Measurements from ENCODE around the gene SNX18.
A peak's percentile ranks its signal among the peaks of the same experiment; 100 is the strongest.
"Not testable (repeated sequence)": the region's sequence is repeated elsewhere in the genome, so short reads cannot be mapped to it uniquely, and the experiment has no call there.

Gene SNX18

DNA sequence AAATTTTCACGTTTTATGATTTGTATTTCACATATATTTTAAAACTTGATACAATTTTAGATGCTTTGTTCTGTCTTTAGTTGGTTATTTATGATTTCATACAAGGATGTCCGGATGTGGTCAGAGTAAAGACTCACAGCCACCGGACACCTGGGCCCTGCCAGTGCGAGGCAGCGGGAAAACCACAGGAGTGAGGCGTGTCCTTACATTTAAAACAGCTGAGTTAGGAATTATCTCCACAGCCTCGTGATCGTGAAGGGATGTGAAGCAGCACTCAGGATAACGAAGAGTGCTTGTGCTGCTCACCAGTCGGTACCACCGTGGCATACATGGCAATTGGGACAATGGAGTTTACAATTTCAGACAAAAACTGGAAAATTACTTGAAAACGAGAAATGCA is 14.0 kb downstream of the SNX18 start:
- Histone ChIP-seq H3K27ac (ENCODE audit: low read length) (peak overlapping the region; percentile 5), H3K36me3 (ENCODE audit: control insufficient read depth in 1 of 2, insufficient read depth in 2 of 2, low read length in 2 of 2) (no peaks in the 10 kb centered on the region), H3K4me1 (ENCODE audit: control insufficient read depth in 1 of 2, insufficient read depth in 2 of 2, low read length in 2 of 2) (peaks cover 19 to 45% of the 10 kb centered on the region in 2 donors), H3K27me3 (ENCODE audit: low read depth, low read length) (no peaks in the 10 kb centered on the region), H3K9me3 (ENCODE audit: control insufficient read depth in 1 of 2, low read length in 2 of 2) (no peaks in the 10 kb centered on the region), H3K4me3 (ENCODE audit: low read depth in 1 of 2, low read length in 2 of 2) (no peak overlapping the region)

DNA sequence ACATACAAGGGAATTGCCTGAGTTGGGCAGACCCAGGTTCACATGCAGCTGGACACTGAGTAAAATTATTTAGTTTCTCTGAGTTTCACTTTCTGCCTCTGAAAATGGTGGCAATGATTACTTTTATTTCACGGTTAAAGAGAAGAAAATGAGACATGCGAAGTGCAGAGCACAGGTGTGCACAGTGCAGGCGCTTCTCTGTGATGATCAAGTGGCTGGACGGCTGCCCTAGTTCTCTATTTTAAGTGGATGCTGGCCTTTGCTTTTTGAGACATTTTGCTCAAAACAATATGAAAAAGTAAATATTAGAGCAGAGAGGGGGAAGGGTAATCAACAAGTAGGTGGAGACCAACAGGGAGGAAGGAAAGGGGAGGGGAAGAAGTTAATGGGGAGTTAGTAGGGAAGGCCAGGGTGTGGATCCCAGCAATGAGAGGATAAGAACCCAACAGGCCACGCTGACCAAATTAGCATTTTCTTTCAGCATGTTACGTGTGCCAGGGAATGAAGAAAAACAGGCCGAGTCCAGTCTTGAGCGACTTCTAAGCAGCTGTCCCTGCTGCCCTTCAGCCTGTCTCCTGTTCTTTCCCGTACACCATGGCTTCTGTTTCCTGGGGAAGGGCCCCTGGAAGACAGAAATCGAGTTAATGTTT is 16.1 kb downstream of the SNX18 start:
- Histone ChIP-seq H3K9me3 (ENCODE audit: control insufficient read depth in 1 of 2, low read length in 2 of 2) (no peaks in the 10 kb centered on the region), H3K4me1 (ENCODE audit: control insufficient read depth in 1 of 2, insufficient read depth in 2 of 2, low read length in 2 of 2) (peaks cover 19 to 43% of the 10 kb centered on the region in 2 donors), H3K27ac (ENCODE audit: low read length) (peak overlapping the region; percentile 82), H3K36me3 (ENCODE audit: control insufficient read depth in 1 of 2, insufficient read depth in 2 of 2, low read length in 2 of 2) (no peaks in the 10 kb centered on the region), H3K4me3 (ENCODE audit: low read depth in 1 of 2, low read length in 2 of 2) (peak overlapping the region in 1 of 2 donors; percentile 24), H3K27me3 (ENCODE audit: low read depth, low read length) (no peaks in the 10 kb centered on the region)

DNA sequence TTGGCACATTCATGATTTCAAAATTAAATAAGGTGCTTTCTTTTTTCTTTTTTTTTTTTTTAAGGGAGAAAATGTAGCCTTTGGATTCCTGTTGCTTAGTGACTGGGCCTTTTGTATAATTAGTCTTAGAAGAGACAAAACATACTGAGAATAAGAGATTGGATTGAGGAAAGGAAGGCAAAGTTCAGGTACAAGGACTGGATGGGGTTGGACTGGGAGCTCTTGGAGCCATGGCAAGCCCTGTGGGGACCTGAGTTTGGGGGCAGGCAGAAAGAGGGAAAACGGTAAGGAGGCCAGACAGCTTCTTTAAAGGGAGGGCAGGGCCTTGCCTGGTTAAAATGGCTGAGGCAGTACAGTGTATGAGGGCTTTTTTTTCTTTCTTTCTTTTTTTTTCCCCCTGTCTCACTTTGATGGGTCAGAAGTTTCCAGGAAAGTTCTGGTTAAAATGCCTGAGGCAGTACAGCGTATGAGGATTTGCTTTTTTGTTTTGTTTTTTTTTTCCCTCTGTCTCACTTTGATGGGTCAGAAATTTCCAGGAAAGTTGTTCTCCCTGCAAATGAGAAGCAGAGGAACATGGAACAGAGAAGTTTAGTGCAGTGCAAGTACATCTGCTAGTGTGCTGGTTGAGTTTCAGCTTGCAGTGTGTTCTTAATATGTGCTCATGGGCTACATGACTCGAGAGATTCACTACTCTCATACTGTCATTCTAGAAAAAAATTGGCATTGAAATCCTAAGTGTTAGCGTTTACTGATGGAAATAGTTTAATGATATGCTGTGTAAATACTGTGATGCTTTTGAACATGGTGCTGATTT is 16.8 kb downstream of the SNX18 start:
- no peaks in the 10 kb centered on the region for H3K27me3 ChIP-seq (ENCODE audit: low read depth, low read length)
- H3K27ac ChIP-seq (ENCODE audit: low read length): peak overlapping the region; percentile 82
- peaks cover 19 to 43% of the 10 kb centered on the region in 2 donors for H3K4me1 ChIP-seq (ENCODE audit: control insufficient read depth in 1 of 2, insufficient read depth in 2 of 2, low read length in 2 of 2)
- peak overlapping the region in 1 of 2 donors; percentile 24 for H3K4me3 ChIP-seq (ENCODE audit: low read depth in 1 of 2, low read length in 2 of 2)
- H3K9me3 ChIP-seq (ENCODE audit: control insufficient read depth in 1 of 2, low read length in 2 of 2): no peaks in the 10 kb centered on the region
- H3K36me3 ChIP-seq (ENCODE audit: control insufficient read depth in 1 of 2, insufficient read depth in 2 of 2, low read length in 2 of 2): no peaks in the 10 kb centered on the region

DNA sequence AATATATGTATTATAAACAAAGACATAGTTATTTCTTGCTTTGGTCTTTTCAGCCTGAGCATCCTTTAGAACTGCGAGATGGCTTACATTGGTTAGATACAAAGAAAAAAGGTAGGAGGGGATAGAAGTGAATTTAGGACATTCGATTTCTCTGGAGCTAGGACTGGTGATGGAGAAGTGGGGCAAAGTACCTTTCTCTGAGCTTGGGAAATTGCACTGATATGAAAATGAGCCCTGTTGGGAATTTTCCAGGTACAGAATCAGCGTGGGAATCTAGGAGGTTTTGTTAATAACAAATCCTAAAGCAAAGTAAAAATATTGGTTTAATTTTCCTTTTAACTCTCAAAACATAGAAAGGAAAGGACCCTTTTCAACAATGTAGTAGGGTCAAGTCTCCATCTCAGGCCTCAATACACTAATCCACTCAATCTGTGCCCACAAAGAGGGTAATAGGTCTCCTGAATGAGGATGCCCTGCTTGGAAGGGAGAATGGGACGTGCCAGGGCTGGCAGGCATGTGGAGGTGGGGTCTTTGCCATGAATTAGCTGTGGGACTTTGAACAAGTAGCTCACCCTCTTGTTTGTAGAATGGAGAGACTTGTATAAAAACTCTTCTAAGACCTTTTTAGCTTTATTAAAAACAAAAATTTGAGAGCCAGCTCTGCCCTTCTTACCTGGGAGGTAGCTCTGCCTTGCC is 17.7 kb downstream of the SNX18 start:
- Histone ChIP-seq H3K4me3 (ENCODE audit: low read depth in 1 of 2, low read length in 2 of 2) (no peak overlapping the region), H3K27ac (ENCODE audit: low read length) (peak overlapping the region; percentile 8), H3K36me3 (ENCODE audit: control insufficient read depth in 1 of 2, insufficient read depth in 2 of 2, low read length in 2 of 2) (no peaks in the 10 kb centered on the region), H3K27me3 (ENCODE audit: low read depth, low read length) (no peaks in the 10 kb centered on the region), H3K4me1 (ENCODE audit: control insufficient read depth in 1 of 2, insufficient read depth in 2 of 2, low read length in 2 of 2) (peaks cover 19 to 43% of the 10 kb centered on the region in 2 donors), H3K9me3 (ENCODE audit: control insufficient read depth in 1 of 2, low read length in 2 of 2) (no peaks in the 10 kb centered on the region)

DNA sequence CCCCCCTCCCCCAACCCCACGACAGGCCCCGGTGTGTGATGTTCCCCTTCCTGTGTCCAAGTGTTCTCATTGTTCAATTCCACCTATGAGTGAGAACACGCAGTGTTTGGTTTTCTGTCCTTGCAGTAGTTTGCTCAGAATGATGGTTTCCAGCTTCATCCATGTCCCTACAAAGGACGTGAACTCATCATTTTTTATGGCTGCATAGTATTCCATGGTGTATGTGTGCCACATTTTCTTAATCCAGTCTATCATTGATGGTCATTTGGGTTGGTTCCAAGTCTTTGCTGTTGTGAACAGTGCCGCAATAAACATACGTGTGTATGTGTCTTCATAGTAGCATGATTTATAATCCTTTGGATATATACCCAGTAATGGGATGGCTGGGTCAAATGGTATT is 18.8 kb downstream of the SNX18 start:
- H3K36me3 ChIP-seq (ENCODE audit: control insufficient read depth in 1 of 2, insufficient read depth in 2 of 2, low read length in 2 of 2); H3K27me3 ChIP-seq (ENCODE audit: low read depth, low read length); H3K4me3 ChIP-seq (ENCODE audit: low read depth in 1 of 2, low read length in 2 of 2); H3K9me3 ChIP-seq (ENCODE audit: control insufficient read depth in 1 of 2, low read length in 2 of 2); H3K27ac ChIP-seq (ENCODE audit: low read length): not testable (repeated sequence)
- H3K4me1 ChIP-seq (ENCODE audit: control insufficient read depth in 1 of 2, insufficient read depth in 2 of 2, low read length in 2 of 2): peaks cover 19 to 42% of the 10 kb centered on the region in 2 donors

DNA sequence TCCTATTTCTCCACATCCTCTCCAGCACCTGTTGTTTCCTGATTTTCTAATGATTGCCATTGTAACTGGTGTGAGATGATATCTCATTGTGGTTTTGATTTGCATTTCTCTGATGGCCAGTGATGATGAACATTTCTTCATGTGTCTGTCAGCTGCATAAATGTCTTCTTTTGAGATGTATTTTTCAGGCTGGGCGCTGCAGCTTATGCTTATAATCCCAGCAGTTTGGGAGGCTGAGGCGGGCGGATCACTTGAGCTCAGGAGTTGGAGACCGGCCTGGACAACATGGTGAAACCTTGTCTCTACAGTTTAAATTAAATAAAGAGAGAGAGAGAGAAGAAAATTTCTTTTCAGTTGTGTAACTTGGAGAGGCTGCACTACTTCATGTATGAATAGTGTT is 19.3 kb downstream of the SNX18 start:
- H3K36me3 ChIP-seq (ENCODE audit: control insufficient read depth in 1 of 2, insufficient read depth in 2 of 2, low read length in 2 of 2); H3K9me3 ChIP-seq (ENCODE audit: control insufficient read depth in 1 of 2, low read length in 2 of 2); H3K27ac ChIP-seq (ENCODE audit: low read length); H3K27me3 ChIP-seq (ENCODE audit: low read depth, low read length); H3K4me3 ChIP-seq (ENCODE audit: low read depth in 1 of 2, low read length in 2 of 2): not testable (repeated sequence)
- H3K4me1 ChIP-seq (ENCODE audit: control insufficient read depth in 1 of 2, insufficient read depth in 2 of 2, low read length in 2 of 2): peaks cover 19 to 39% of the 10 kb centered on the region in 2 donors

DNA sequence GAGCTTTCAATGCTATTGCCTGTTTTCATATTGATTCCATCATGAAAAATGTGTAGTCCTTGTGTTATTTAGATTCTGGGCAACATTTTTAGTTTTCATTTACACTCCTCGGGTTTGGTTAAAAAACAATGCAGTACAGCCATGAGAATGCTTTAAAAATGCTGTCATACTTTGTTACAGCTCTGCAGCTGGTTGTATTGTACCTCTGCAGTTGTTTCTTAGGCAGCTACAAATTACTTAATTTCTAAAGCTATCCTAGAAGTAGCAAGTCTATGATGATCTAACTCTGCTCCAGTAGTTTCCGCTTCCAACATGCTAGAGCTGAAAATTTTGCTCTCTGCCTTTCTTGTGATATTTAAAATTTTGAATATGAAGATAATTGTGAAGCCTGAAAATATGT is 20.2 kb downstream of the SNX18 start:
- Histone ChIP-seq H3K4me3 (ENCODE audit: low read depth in 1 of 2, low read length in 2 of 2) (no peak overlapping the region), H3K36me3 (ENCODE audit: control insufficient read depth in 1 of 2, insufficient read depth in 2 of 2, low read length in 2 of 2) (no peaks in the 10 kb centered on the region), H3K27me3 (ENCODE audit: low read depth, low read length) (no peaks in the 10 kb centered on the region), H3K9me3 (ENCODE audit: control insufficient read depth in 1 of 2, low read length in 2 of 2) (no peaks in the 10 kb centered on the region), H3K4me1 (ENCODE audit: control insufficient read depth in 1 of 2, insufficient read depth in 2 of 2, low read length in 2 of 2) (peaks cover 19 to 41% of the 10 kb centered on the region in 2 donors), H3K27ac (ENCODE audit: low read length) (peak overlapping the region; percentile 39)

DNA sequence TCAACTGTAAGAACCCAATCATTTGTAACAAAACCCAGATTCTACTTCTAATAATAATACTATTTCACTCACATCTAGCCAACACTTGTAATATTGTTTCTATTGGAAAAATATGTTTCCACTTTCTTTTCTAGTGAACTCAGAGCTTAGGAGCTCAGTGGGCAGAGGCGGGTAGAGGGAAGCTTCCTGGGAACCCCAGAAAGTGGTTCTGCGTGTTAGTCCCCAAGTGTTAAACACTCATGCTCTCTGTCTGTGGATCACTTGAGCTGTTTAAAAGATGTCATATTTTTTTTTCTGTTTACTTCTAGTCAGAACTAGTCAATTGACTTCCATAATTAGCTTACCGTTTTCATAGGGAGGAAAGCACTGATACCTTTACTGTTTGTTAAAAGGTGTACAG is 20.6 kb downstream of the SNX18 start:
- Histone ChIP-seq H3K27ac (ENCODE audit: low read length) (no peak overlapping the region), H3K27me3 (ENCODE audit: low read depth, low read length) (no peaks in the 10 kb centered on the region), H3K4me3 (ENCODE audit: low read depth in 1 of 2, low read length in 2 of 2) (no peak overlapping the region), H3K4me1 (ENCODE audit: control insufficient read depth in 1 of 2, insufficient read depth in 2 of 2, low read length in 2 of 2) (peaks cover 19 to 40% of the 10 kb centered on the region in 2 donors), H3K9me3 (ENCODE audit: control insufficient read depth in 1 of 2, low read length in 2 of 2) (no peaks in the 10 kb centered on the region), H3K36me3 (ENCODE audit: control insufficient read depth in 1 of 2, insufficient read depth in 2 of 2, low read length in 2 of 2) (no peaks in the 10 kb centered on the region)

DNA sequence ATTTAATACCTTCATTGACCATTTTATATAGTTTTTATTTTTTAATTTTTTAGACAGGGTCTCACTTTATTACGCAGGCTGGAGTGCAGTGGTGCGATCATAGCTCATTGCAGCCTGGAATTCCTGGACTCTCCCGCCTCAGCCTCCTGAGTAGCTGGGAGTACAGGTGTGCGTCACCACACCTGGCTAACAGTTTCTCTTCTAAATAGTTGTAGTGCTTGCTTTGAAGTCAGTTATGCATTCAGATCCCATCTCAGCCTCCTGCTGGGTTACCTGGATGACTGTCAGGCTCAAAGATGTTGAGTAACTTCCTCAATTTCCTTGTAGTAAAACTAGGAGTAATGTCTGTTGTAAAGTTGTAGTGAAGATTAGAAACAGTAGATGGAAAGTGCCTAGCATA is 21.4 kb downstream of the SNX18 start:
- no peak overlapping the region for H3K27ac ChIP-seq (ENCODE audit: low read length)
- no peak overlapping the region for H3K4me3 ChIP-seq (ENCODE audit: low read depth in 1 of 2, low read length in 2 of 2)
- no peaks in the 10 kb centered on the region for H3K9me3 ChIP-seq (ENCODE audit: control insufficient read depth in 1 of 2, low read length in 2 of 2)
- H3K4me1 ChIP-seq (ENCODE audit: control insufficient read depth in 1 of 2, insufficient read depth in 2 of 2, low read length in 2 of 2): peaks cover 13 to 31% of the 10 kb centered on the region in 2 donors
- H3K36me3 ChIP-seq (ENCODE audit: control insufficient read depth in 1 of 2, insufficient read depth in 2 of 2, low read length in 2 of 2): no peaks in the 10 kb centered on the region
- H3K27me3 ChIP-seq (ENCODE audit: low read depth, low read length): no peaks in the 10 kb centered on the region

DNA sequence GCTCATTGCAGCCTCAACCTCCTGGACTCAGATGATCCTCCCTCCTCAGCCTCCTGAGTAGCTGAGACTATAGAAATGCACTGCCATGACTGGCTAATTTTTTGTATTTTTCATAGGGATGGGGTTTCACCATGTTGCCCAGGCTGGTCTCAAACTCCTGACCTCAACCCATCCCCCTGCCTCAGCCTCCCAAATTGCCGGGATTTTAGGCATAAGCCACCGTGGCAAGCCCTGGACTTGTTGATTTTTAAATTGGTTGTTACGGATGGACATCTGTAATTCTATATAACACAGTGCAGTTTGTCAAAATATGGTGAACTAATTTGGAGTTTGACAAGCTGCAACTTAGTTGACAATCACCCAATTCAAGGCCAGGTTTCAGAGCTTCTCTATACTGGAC is 22.7 kb downstream of the SNX18 start:
- Histone ChIP-seq H3K9me3 (ENCODE audit: control insufficient read depth in 1 of 2, low read length in 2 of 2) (no peaks in the 10 kb centered on the region), H3K4me3 (ENCODE audit: low read depth in 1 of 2, low read length in 2 of 2) (no peak overlapping the region), H3K27ac (ENCODE audit: low read length) (no peak overlapping the region), H3K36me3 (ENCODE audit: control insufficient read depth in 1 of 2, insufficient read depth in 2 of 2, low read length in 2 of 2) (no peaks in the 10 kb centered on the region), H3K27me3 (ENCODE audit: low read depth, low read length) (no peaks in the 10 kb centered on the region), H3K4me1 (ENCODE audit: control insufficient read depth in 1 of 2, insufficient read depth in 2 of 2, low read length in 2 of 2) (peaks cover 2 to 19% of the 10 kb centered on the region in 2 donors)

All from muscle layer of duodenum (tissue), 2 donors.